Activated B cell treated with CpG ODN at 0.5 μM for 24 hours (primary cell): ENCODE data around the gene DIP2C. TPM values are rescaled to one million over a fixed set of nuclear protein-coding genes. Genes with fewer than 3 reads are reported as not detected.
"Not testable (repeated sequence)": the region's sequence is repeated elsewhere in the genome, so short reads cannot be mapped to it uniquely, and the experiment has no call there.

Experiments used
- ATAC-seq: fragments of 200-7000 bp; cut with Tn5 transposase; one replicate; pipeline ENCODE4 v1.10.0; 2021; ENCODE audit warnings: low read depth, mild to moderate bottlenecking, moderate library complexity
- CTCF ChIA-PET: fragments of 350-600 bp; sonication (Branson Sonifier 250); formaldehyde crosslinking; loops from one replicate; lab custom pipeline; 2021; ENCODE audit warnings: antibody characterized with exemption; lab: Charles Lee
- POLR2A ChIA-PET: fragments of 350-600 bp; sonication (Branson Sonifier 250); formaldehyde crosslinking; loops from one replicate; lab custom pipeline; 2021; ENCODE audit warnings: antibody characterized with exemption; lab: Charles Lee
- DNase-seq: peaks from one replicate; pipeline ENCODE4 v3.0.0; 2022
- H3K27ac Mint-ChIP-seq: one replicate; pipeline ENCODE4 v1.8.0; 2020; ENCODE audit warnings: mixed read lengths
- H3K27me3 Mint-ChIP-seq: one replicate; pipeline ENCODE4 v1.8.0; 2021; ENCODE audit warnings: mixed read lengths
- H3K36me3 Mint-ChIP-seq: one replicate; pipeline ENCODE4 v1.8.0; 2021; ENCODE audit warnings: low read depth, mixed read lengths
- H3K4me1 Mint-ChIP-seq: one replicate; pipeline ENCODE4 v1.8.0; 2021; ENCODE audit warnings: mixed read lengths
- H3K4me3 Mint-ChIP-seq: one replicate; pipeline ENCODE4 v1.8.0; 2020; ENCODE audit warnings: mild to moderate bottlenecking, mixed read lengths
- H3K9me3 Mint-ChIP-seq: one replicate; pipeline ENCODE4 v1.8.0; 2020; ENCODE audit warnings: mixed read lengths
- intact Hi-C: fragments of 100-400 bp; cut with micrococcal nuclease; formaldehyde crosslinking; loops from one replicate; pipeline ENCODE4 v1.15.1; 2024
- total RNA-seq: library from RNA; stranded (reverse); gene quantifications from 2 replicates; pipeline ENCODE4 v1.2.3, GENCODE V29; 2022
- TF ChIP-seq, protein P1 (sequence below): fragments of 200-600 bp; IDR thresholded peaks from one replicate; pipeline ENCODE4 v1.8.0; 2022; ENCODE audit warnings: antibody characterized with exemption, mild to moderate bottlenecking

The DIP2C gene
- total RNA-seq, 1 donor from 2014 or later = 0.49 TPM

GRCh38 chr10:660970-661596, 28.4 kb downstream of the DIP2C start:
- ATAC-seq = no peak
- POLR2A ChIA-PET = no interaction called here
- peaks cover 7% of the 10 kb centered on the region for H3K27me3 Mint-ChIP-seq
- H3K9me3 Mint-ChIP-seq = no peaks in the 10 kb centered on the region
- no peaks in the 10 kb centered on the region for H3K36me3 Mint-ChIP-seq
- H3K4me3 Mint-ChIP-seq = no peak overlapping the region
- H3K27ac Mint-ChIP-seq = no peak overlapping the region
- no peak for DNase-seq
- TF ChIP-seq, protein P1, sequence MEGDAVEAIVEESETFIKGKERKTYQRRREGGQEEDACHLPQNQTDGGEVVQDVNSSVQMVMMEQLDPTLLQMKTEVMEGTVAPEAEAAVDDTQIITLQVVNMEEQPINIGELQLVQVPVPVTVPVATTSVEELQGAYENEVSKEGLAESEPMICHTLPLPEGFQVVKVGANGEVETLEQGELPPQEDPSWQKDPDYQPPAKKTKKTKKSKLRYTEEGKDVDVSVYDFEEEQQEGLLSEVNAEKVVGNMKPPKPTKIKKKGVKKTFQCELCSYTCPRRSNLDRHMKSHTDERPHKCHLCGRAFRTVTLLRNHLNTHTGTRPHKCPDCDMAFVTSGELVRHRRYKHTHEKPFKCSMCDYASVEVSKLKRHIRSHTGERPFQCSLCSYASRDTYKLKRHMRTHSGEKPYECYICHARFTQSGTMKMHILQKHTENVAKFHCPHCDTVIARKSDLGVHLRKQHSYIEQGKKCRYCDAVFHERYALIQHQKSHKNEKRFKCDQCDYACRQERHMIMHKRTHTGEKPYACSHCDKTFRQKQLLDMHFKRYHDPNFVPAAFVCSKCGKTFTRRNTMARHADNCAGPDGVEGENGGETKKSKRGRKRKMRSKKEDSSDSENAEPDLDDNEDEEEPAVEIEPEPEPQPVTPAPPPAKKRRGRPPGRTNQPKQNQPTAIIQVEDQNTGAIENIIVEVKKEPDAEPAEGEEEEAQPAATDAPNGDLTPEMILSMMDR = no peak
- CTCF ChIA-PET = no interaction called here
- H3K4me1 Mint-ChIP-seq = no peaks in the 10 kb centered on the region
- intact Hi-C loops = no loop called here

- H3K27ac Mint-ChIP-seq = no peak overlapping the region
- ChIA-PET CTCF (no interaction called here), POLR2A (no interaction called here)
- no peaks in the 10 kb centered on the region for H3K4me1 Mint-ChIP-seq
- no peaks in the 10 kb centered on the region for H3K36me3 Mint-ChIP-seq
- DNase-seq = no peak
- intact Hi-C loops = no loop called here
- no peaks in the 10 kb centered on the region for H3K9me3 Mint-ChIP-seq
- H3K27me3 Mint-ChIP-seq = peaks cover 7% of the 10 kb centered on the region
- ATAC-seq = no peak
- H3K4me3 Mint-ChIP-seq = no peak overlapping the region
- TF ChIP-seq, protein P1 = no peak
Observed at GRCh38 chr10:660413-660969, 29.0 kb downstream of the DIP2C start.

DNA sequence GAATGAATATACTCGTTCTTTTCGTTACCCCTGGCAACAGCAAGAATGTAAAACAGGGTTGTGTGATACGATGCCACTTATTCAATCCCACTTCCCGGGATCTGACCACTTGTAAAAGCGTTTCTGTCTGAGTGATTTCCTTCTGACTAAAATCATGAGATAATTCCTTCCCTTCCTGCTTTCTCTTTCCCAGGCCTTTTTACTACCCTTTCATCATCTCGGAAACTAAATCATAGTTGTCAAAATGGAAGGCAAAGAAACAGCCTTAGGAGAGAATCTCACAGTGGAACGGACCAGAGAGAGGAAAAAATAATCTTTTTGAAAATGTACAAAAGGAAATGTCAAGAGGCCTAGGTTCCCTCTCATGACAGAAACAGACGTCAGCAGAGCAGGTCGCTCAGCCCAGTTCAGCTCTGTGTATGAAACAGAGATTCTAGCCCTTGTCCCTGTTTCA, 29.8 kb downstream of the DIP2C start:
- no peaks in the 10 kb centered on the region for H3K4me1 Mint-ChIP-seq
- H3K27ac Mint-ChIP-seq = no peak overlapping the region
- intact Hi-C loops = no loop called here
- TF ChIP-seq, protein P1 = no peak
- H3K27me3 Mint-ChIP-seq = peaks cover 7% of the 10 kb centered on the region
- ATAC-seq (no peak), DNase-seq (no peak)
- H3K9me3 Mint-ChIP-seq = no peaks in the 10 kb centered on the region
- no peaks in the 10 kb centered on the region for H3K36me3 Mint-ChIP-seq
- H3K4me3 Mint-ChIP-seq = no peak overlapping the region
- POLR2A ChIA-PET = no interaction called here
- CTCF ChIA-PET = no interaction called here

DNA sequence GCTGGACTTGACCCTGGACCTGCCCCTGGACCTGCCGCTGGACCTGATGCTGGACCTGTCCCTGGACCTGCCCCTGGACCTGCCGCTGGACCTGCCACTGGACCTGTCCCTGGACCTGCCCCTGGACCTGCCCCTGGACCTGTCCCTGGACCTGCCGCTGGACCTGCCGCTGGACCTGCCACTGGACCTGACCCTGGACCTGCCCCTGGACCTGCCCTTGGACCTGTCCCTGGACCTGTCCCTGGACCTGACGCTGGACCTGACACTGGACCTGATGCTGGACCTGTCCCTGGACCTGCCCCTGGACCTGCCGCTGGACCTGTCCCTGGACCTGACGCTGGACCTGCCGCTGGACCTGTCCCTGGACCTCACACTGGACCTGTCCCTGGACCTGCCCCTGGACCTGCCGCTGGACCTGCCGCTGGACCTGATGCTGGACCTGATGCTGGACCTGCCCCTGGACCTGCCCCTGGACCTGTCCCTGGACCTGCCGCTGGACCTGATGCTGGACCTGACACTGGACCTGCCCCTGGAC, 31.6 kb downstream of the DIP2C start:
- H3K9me3 Mint-ChIP-seq, H3K4me1 Mint-ChIP-seq: not testable (repeated sequence)

GRCh38 chr10:656883-657282, 32.6 kb downstream of the DIP2C start:
- DNase-seq = no peak
- Mint-ChIP-seq H3K4me3 (no peak overlapping the region), H3K27ac (no peak overlapping the region), H3K4me1 (no peaks in the 10 kb centered on the region), H3K27me3 (peaks cover 4% of the 10 kb centered on the region), H3K9me3 (no peaks in the 10 kb centered on the region), H3K36me3 (no peaks in the 10 kb centered on the region)
- no peak for ATAC-seq
- ChIA-PET POLR2A (no interaction called here), CTCF (no interaction called here)
- TF ChIP-seq, protein P1 = no peak
- intact Hi-C loops = no loop called here

More for the DNA sequence above, 31.6 kb downstream of the DIP2C start:
- ATAC-seq, DNase-seq, H3K4me3 Mint-ChIP-seq, H3K27ac Mint-ChIP-seq, H3K27me3 Mint-ChIP-seq, POLR2A ChIA-PET, CTCF ChIA-PET, H3K36me3 Mint-ChIP-seq, intact Hi-C loops: not testable (repeated sequence)
